ENCODE results near the gene ZNF486.
"Not testable (repeated sequence)": the region's sequence is repeated elsewhere in the genome, so short reads cannot be mapped to it uniquely, and the experiment has no call there.

DNA sequence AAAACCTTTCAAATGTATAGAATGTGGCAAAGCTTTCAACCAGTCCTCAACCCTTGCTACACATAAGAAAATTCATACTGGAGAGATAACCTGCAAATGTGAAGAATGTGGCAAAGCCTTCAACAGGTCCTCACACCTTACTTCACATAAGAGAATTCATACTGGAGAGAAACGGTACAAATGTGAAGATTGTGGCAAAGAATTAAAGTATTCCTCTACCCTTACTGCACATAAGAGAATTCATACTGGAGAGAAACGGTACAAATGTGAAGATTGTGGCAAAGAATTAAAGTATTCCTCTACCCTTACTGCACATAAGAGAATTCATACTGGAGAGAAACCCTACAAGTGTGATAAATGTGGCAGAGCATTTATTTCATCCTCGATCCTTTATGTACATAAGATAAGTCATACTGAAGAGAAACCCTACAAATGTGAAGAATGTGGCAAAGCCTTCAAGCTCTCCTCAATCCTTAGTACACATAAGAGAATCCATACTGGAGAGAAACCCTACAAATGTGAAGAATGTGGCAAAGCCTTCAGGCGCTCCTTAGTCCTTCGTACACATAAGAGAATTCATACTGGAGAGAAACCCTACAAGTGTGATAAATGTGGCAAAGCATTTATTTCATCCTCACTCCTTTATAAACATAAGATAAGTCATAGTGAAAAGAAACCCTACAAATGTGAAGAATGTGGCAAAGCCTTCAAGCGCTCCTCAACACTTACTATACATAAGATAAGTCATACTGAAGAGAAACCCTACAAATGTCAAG is 48.8 kb upstream of the ZNF486 start:
- TF ChIP-seq, protein P1, sequence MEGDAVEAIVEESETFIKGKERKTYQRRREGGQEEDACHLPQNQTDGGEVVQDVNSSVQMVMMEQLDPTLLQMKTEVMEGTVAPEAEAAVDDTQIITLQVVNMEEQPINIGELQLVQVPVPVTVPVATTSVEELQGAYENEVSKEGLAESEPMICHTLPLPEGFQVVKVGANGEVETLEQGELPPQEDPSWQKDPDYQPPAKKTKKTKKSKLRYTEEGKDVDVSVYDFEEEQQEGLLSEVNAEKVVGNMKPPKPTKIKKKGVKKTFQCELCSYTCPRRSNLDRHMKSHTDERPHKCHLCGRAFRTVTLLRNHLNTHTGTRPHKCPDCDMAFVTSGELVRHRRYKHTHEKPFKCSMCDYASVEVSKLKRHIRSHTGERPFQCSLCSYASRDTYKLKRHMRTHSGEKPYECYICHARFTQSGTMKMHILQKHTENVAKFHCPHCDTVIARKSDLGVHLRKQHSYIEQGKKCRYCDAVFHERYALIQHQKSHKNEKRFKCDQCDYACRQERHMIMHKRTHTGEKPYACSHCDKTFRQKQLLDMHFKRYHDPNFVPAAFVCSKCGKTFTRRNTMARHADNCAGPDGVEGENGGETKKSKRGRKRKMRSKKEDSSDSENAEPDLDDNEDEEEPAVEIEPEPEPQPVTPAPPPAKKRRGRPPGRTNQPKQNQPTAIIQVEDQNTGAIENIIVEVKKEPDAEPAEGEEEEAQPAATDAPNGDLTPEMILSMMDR (IDR thresholded peaks at IDR 0.05): not testable (repeated sequence)
- TF ChIP-seq POLR2A (IDR thresholded peaks at IDR 0.05): not testable (repeated sequence)

Measured in adrenal gland (tissue), 5 donors.